NB4 (cell line): Measurements from ENCODE around the gene C11orf68.
A peak's percentile ranks its signal among the peaks of the same experiment; 100 is the strongest.

ENCODE experiments used
- DNase-seq: peaks from one replicate; pipeline ENCODE4 v3.0.0; 2010; ENCODE audit warnings: low read depth
- H3K4me3 ChIP-seq: one replicate; pipeline ENCODE4 v1.5.1; 2011; ENCODE audit warnings: mild to moderate bottlenecking, low read depth, low read length, moderate library complexity
- MYC ChIP-seq: IDR thresholded peaks from 2 replicates; pipeline ENCODE4 v1.6.1; 2011; ENCODE audit warnings: low read depth, low read length
- POLR2A ChIP-seq: IDR thresholded peaks from 2 replicates; pipeline ENCODE4 v1.6.1; 2011; ENCODE audit warnings: mild to moderate bottlenecking; ENCODE audit not compliant: insufficient read length; ENCODE audit errors: extremely low read depth
- TF ChIP-seq, protein P1 (sequence below): IDR thresholded peaks from 2 replicates; pipeline ENCODE4 v1.6.1; 2011; ENCODE audit warnings: low read depth, low read length
- TF ChIP-seq, protein P2 (sequence below): IDR thresholded peaks from one replicate; pipeline ENCODE4 v1.5.1; 2012; ENCODE audit warnings: low read depth, low read length

Gene C11orf68

DNA sequence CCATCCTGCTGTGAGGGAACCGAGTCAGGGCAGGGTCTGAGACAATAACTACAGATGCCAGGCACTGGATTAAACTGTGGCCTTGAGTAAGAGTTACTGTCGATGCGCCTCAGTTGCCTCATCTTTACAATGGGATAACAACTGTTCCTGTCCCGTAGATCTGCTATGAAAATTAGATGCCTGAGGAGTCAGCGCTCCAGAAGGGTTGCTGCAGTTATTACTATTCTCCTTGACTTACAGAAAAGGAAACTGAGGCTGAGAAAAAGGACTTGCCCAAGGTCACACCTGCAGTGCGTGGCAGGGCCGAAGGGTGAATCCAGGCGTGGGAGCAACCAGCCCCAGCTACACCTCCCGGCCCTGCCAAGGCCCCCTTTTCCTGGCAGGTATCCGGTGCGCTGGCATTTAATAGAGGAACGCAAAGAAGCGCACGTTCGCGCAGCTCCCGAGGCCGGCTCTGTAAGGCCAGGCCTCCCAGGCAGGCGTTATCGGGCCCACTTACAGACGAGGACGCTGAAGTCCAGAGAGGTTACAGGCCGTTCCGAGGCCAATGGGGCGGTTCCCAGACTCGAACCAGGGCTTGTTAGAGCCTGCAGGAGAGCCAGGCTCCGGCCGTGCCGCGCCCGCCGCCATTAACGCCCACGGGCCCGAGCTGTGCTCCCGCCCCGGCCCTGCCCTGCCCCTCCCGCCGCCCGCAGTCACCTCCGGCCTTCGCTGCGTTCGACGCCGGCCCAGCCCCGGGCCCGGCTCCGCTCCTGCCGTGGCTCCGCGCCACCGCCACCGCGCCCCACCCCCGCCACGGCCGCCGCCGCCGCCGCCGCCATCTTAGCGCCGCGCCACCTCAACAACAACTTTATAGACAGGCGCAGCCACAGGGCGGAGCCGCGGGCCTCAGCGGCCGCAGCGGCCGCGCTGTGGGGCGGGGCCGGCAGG, at the start of gene C11orf68:
Gene C11orf68, minus strand, starts transcription at position 852 of the 930 bp plus-strand sequence. Its CDS starts 31 bp downstream, at position 821.
- peak; percentile 63 for DNase-seq
- peak within 1 kb of the TSS; percentile 89 for H3K4me3 ChIP-seq
- peak; percentile 28 for TF ChIP-seq POLR2A
- TF ChIP-seq MYC = peak; percentile 66
- TF ChIP-seq, protein P1, sequence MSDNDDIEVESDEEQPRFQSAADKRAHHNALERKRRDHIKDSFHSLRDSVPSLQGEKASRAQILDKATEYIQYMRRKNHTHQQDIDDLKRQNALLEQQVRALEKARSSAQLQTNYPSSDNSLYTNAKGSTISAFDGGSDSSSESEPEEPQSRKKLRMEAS = no peak
- TF ChIP-seq, protein P2, sequence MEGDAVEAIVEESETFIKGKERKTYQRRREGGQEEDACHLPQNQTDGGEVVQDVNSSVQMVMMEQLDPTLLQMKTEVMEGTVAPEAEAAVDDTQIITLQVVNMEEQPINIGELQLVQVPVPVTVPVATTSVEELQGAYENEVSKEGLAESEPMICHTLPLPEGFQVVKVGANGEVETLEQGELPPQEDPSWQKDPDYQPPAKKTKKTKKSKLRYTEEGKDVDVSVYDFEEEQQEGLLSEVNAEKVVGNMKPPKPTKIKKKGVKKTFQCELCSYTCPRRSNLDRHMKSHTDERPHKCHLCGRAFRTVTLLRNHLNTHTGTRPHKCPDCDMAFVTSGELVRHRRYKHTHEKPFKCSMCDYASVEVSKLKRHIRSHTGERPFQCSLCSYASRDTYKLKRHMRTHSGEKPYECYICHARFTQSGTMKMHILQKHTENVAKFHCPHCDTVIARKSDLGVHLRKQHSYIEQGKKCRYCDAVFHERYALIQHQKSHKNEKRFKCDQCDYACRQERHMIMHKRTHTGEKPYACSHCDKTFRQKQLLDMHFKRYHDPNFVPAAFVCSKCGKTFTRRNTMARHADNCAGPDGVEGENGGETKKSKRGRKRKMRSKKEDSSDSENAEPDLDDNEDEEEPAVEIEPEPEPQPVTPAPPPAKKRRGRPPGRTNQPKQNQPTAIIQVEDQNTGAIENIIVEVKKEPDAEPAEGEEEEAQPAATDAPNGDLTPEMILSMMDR = no peak

DNA sequence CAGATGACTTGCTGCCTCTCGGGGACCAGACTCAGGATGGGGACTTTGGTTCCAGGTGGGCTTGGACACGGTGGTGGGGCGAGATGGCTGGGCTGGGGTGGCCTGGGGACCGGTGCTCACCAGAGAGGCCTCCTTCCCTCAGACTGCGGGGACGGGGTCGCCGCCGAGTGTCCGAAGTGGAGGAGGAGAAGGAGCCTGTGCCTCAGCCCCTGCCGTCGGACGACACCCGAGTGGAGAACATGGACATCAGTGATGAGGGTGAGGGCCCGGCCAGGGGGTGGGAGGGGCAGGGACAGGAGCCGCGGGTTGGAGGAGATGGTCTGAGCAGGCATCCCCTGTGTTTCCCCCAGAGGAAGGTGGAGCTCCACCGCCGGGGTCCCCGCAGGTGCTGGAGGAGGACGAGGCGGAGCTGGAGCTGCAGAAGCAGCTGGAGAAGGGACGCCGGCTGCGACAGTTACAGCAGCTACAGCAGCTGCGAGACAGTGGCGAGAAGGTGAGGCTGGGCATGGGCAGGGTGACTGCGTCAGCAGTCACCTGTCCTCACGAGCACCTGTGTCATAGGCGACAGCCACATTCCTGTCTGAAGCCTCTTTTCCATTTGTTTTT, 48.6 kb upstream of the C11orf68 start:
- TF ChIP-seq POLR2A (no peak), MYC (no peak)
- TF ChIP-seq, protein P2 = no peak
- TF ChIP-seq, protein P1 = no peak
- no peak for DNase-seq
- H3K4me3 ChIP-seq = no peak overlapping the region

DNA sequence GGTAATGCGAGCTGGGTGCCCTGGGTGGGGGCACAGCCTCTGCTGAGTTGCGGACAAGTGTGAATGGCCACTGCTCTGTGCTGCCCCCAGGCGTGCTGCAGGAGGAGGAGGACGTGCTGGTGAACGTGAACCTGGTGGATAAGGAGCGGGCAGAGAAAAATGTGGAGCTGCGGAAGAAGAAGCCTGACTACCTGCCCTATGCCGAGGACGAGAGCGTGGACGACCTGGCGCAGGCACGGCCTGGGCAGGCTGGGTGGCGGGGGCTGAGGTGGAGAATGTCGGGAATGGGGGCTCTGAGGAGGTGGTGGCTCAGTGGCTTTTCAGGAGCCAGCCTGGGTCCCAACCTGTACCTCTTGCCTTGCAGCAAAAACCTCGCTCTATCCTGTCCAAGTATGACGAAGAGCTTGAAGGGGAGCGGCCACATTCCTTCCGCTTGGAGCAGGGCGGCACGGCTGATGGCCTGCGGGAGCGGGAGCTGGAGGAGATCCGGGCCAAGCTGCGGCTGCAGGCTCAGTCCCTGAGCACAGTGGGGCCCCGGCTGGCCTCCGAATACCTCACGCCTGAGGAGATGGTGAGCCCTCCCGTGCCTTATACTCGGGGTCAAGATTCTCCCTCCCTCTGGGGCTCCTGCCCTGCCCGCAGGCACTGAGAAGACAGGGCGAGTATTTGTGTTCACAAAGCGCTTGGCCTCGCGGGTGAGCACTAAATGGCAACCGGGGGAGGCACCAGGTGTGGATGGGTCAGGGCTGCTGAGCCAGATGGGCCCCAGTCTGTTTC, 47.3 kb upstream of the C11orf68 start:
- TF ChIP-seq, protein P2 = no peak
- TF ChIP-seq, protein P1 = no peak
- TF ChIP-seq MYC (no peak), POLR2A (no peak)
- no peak for DNase-seq

DNA sequence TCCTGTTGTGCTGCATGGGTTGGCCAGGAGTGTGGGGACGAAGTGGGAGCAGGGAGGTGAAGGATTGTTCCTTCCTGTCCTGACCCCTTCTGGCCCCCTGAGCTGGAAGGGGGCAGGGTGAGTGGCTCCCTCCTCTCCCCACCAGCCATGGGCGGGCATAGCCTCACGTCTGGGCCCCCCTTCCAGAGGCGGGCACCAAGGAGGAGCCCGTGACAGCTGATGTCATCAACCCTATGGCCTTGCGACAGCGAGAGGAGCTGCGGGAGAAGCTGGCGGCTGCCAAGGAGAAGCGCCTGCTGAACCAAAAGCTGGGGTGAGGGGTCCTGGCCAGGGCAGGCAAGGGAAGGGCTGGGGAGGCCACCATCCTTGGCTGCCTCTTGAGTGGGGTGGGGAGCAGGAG, 46.0 kb upstream of the C11orf68 start:
- no peak for DNase-seq
- TF ChIP-seq, protein P2 = no peak
- TF ChIP-seq MYC = no peak
- no peak for TF ChIP-seq POLR2A
- TF ChIP-seq, protein P1 = no peak
- no peak overlapping the region for H3K4me3 ChIP-seq

More for the DNA sequence above, 47.3 kb upstream of the C11orf68 start:
- no peak overlapping the region for H3K4me3 ChIP-seq

DNA sequence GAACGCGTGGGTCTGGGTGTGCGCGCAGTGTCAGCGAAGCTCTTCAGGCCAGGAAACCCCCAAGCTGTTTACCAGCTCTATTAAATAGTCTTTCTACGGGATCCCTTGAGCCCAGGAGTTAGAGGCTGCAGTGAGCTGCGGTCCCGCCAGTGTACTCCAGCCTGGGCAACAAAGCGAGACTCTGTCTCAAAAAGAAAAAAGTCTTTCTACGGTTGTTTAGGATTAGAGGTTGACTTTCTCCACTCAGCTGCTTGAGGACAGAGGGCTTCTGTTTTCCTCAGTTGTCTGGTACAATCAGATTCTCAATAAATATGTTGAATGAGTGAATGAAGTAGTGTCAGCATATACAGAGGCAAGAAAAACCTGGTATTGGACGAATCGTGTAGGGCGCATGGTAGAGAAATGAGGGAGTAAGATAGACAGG, 43.3 kb upstream of the C11orf68 start:
- TF ChIP-seq MYC = no peak
- TF ChIP-seq, protein P2 = no peak
- TF ChIP-seq POLR2A = no peak
- TF ChIP-seq, protein P1 = no peak
- DNase-seq = no peak
- H3K4me3 ChIP-seq = peak overlapping the region; percentile 97
